Measurements from ENCODE around the gene SAP30BP.

GRCh38 chr17:75694536-75694935 lies 27.4 kb downstream of the SAP30BP start:
- TF ChIP-seq EZH2 (IDR thresholded peaks at IDR 0.05) (no peak), POLR2AphosphoS5 (IDR thresholded peaks at IDR 0.05; ENCODE audit: borderline replicate concordance, low read depth, low read length) (no peak)

All from SK-N-MC (cell line).